GM21381 (cell line): ENCODE data around the gene ZPR1.
"Not testable (repeated sequence)": the region's sequence is repeated elsewhere in the genome, so short reads cannot be mapped to it uniquely, and the experiment has no call there.

ENCODE experiments used
- ATAC-seq: cut with Tn5 transposase; IDR thresholded peaks from one replicate; pipeline ENCODE4 v1.9.1; 2021; ENCODE audit warnings: mild to moderate bottlenecking, moderate library complexity; ENCODE audit not compliant: unreplicated experiment

ZPR1 gene

DNA sequence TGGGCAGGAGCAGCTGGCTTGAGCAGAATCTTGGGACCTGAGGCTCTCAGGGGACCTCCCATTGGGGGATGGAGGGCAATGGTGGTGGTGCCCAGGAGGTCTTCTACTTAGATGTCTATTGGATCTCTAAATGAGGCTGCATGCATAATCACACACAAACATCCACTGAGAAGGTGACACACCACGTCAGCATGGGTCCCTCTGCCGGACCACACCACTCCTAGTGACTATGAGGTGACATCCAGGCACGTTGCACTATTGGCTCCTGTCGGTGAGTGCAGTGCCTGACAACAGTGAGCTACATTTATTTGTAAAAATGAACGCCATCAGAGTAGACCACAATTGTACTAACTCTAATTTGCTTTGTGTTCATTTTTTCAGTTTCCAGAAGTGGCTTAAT lies 37.6 kb upstream of the ZPR1 start:
- ATAC-seq: no peak

DNA sequence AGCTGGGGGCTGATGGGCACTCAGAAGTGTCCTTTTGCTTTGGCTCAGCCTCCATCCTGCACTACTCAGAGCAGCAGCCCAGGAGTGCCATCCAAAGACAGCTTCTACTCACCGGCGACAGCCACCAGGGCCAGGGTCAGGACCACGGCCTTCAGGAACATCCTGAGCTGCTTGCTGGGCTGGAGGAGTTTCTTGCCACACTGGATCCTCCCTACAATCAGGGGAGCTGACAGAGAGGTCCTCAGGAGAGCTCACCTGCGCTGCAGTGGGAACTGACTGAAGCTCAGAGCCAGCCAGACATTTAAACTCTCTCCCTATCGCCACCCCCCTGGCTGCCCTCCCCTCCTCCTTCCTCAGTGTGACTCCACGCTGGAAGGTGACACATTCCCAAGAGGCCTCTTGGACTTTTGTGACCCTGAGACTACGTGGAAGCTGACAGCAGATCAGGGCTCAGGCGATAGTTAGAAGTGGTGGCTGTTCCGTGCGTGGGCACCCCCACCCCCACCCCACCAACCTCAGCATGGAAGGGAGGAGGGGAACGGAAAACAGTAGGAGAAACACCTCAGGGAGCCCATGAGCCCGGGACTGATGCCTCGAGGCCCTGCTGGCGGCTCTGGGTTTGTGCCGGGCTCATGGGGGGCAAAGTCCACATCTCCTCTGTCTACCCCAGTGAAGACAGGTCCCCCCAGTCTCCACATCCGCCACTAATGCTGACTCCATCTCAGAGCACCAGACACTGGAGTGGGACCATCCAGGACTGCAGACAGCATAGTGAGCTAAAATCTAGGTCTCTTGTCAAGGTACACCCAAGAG lies 35.4 kb upstream of the ZPR1 start, which contains the start of gene APOA4:
APOA4 (minus strand) TSS at position 274 of the 813 bp plus-strand sequence; CDS start at position 161, 113 bp downstream.
- no peak for ATAC-seq

DNA sequence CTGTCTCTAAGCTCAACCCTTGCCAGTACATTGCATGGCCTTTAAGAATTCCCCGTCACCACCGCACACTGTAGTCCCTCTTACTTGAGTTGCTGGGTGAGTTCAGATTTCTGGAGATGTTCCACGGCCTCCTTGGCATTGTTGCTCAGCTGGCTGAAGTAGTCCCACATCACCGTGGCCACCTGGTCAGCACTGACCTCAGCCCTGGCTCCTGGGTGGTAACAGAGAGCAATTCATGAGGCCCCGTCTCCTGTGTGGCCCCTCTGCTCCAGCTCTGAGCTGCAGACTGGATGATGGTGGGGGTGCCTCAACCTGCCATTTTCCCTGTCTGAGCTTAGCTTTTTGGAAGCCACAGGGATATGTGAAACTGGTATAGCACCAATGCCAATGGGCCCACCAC lies 34.8 kb upstream of the ZPR1 start:
- ATAC-seq: no peak

DNA sequence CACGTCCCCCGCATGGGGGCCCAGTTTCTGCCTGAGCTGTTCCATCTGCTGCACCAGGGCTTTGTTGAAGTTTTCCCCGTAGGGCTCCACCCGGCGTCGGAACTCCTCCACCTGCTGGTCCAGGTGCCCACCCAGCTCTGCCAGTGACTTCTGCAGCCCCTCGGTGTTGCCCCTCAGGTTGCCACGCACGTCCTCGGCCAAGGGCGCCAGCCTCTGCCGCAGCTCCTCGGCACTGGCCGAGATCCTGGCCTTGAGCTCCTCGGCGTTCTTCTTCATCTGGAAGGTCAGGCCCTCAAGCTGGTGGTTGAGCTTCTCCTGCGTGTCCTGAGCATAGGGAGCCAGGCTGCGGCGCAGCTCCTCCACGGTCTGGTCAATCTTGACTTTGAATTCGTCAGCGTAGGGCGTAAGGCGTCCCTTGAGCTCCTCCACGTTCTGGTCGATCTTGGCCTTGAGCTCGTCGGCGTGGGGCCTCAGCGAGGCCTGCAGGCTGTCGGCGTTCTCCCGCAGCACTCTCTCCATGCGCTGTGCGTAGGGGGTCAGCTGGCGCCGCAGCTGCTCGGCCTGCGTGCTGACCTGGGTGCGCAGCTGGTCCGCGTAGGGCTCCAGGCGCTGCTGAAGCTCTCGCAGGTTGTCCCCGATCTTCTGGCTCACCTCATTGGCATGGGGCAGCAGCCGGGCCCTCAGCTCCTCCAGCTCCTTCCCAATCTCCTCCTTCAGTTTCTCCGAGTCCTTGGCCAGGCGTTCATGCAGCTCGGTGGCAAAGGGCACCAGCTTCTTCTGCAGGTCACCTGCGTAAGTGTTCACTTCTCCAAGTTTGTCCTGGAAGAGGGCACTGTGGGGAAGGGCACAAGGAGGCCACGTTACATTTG lies 33.5 kb upstream of the ZPR1 start:
- ATAC-seq: no peak

DNA sequence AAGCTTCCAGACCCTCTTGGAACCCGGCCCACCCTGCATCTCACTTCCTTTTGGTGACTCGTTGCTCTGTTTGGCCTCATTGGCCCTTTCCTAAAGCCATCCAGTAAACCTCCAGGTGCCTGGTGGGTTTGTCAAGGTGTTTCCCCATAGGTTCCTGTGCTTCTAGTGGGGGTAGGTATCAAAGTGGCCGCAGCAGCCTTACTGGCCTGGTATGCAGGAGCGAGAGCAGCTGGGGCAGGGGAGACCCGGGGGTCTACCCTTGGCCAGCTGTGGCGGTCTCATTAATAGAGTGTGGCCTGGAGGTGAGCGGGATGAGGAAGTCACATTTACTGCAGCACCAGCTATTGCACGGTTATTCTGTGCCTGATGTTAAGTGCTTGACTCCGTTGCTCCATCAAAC lies 31.2 kb upstream of the ZPR1 start:
- ATAC-seq: no peak

DNA sequence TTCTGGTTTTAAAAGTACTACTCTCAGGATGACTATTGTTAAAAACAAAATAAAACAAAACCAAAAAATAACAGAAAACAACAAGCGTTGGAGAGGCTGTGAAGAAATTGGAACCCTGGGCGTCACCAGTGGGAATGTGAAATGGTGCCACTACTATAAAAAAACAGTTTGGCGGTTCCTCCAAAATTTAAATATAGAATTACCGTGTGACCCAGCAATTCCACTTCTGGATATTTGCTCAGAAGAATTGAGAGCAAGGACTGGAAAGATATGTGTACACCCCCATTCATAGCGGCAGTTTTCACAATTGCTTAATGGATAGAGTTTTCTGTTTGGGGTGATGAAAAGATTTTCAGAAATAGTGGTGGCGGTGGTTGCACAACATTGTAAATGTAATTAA lies 26.7 kb upstream of the ZPR1 start:
- no peak for ATAC-seq

DNA sequence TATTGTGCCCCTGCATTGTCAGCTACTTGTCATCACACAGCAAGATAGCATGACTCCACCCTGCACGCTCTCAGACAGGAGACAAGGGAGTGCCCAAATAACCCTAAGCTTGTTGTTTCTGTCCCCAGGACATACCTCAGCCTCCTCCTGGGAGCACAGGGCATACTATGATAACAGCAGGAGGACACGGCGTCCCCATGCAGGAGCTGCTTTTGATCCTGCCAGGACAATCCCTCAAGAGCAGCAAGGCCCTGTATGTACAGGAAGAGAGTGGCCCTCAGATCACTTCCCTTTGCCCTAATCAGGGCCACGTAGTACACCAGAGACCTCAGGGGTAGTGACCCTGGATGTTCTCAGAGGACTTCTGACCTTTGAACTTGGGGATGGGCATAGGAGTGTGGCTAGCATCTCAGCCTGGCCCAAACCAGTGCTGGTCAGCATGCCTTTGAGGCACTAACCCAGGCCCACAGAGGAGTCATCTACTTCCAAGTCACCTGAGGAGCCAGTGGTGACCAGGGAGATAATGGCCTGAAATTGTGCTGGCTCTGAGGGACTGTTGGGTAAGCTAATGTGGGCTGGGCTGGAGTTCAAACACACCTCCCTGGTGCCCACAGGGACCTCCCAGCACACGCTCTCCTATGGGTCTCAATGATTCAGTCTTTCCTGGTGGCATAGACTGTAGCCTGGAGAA lies 26.1 kb upstream of the ZPR1 start:
- ATAC-seq: no peak

DNA sequence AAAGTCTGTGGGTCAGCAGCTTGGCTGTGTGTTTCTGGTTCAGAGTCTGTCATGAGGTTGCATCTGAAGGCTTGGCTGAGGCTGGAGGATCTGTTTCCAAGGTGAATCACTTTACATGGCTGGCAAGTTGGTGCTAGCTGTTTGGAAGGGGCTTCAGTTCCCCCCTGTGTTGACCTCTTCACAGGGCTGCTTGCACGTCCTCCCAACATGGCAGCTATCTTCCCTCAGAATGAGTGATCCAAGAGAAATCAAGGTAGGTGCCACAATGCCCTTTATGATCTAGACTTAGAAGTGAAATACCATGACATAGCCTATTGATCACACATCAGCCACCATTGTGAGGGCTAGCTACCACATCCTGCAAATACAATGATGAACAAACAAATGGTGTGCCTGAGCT lies 25.3 kb upstream of the ZPR1 start:
- no peak for ATAC-seq

DNA sequence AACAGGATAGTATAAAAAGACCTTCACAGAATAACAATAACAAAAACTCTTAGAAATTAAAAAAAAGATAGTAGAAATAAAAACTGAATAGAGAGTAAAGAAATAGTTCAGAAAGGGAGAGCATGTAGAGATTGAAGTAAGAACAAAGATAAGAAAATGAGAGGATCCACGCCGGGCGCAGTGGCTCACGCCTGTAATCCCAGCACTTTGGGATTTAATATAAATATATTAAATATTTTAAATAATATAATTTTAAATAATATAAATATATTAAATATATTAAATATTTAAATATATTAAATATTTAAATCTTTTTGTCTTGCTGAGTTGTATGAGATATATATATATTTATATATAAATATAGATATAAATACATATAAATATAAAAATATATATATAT lies 24.3 kb upstream of the ZPR1 start:
- ATAC-seq: no peak

DNA sequence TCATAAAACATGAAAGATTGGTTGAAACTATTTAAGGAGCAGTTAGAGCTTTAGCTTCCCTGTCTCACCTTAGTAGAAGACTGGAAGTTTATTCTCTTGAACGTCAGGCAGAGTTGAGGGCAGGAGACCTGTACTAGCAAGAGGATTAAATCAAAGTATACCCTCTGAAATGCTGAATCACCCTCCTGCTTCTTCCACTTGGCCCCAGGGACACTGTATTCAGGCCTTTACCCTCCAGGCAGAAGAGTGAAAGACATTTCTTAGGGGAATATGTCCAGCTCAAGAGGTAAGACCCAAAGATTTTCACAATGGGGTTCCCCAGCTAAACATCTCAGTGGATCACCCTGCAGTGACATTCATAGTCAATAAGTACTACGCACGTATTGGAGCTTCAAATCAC lies 23.4 kb upstream of the ZPR1 start:
- ATAC-seq: no peak

DNA sequence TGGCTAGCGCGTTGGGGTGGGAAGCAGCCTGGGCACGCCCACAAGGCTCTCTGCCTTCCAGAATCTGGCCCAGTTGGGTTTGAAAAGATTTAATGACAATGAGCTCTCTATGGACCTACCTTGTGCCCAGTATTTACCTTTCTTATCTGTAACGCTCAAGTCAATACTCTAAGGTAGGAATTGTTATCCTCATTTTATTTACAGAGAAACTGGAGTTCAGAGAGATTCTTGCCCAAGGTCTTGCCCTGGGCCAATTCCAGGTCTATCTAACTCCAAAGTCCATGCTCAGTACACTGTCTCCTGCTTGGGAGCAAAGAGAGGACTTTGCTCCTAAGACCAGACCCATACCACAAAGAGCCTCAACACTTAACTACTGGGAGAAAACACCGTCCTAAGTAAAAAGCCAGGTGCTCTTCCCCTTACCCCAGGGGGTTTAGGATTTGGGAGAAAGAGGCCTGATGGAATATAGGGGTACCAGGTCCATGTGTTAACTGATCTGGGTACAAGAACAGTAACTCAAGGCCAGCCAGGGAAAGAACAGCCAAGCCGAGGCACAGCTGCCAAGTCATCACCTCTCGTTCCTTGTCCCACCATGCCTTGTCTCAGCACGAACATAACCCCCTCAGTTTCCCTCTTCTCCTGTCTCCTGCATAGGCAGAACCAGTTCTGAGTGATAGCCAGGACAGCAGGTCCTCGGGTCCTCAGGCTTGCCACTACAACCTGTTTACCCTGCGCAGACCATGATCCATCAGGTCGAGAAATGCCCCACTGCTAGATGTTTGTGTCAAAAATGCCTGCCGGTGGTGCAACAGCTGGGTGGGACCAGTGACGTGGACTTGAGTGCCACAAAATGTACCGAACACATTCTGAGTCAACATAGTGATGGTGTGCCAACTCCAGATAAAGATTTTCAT lies 20.7 kb upstream of the ZPR1 start:
- no peak for ATAC-seq

DNA sequence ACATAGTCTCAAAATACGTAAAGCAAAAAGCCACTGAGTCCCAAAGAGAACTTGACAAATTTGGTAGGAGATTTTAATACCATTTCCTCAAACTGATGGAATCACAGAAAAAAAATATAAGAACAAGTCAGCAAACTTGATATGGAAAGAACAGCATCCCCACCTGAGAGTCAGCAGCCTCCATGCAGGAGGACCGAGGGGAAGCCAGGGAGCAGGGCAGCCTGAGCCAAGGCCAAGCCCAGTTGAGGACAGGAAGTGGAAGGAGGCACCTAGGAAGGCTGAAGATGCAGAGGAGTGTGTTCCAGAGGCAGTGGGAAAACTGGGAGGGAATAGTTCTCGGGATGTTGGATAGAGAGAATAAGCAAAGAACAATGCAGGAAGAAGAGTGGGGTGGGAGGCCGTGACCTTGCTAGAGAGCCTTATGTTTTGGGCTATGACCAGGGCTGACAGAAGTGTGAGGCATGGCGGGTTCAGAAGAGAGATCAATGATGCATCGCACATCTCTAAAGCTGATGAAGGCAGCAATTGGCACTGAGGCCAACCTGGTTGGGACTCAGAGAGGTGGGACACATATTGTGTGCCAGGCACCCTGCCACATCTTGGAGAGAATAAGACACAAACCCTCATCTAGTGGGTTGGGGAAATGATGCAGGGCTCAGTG lies 19.9 kb upstream of the ZPR1 start:
- no peak for ATAC-seq

DNA sequence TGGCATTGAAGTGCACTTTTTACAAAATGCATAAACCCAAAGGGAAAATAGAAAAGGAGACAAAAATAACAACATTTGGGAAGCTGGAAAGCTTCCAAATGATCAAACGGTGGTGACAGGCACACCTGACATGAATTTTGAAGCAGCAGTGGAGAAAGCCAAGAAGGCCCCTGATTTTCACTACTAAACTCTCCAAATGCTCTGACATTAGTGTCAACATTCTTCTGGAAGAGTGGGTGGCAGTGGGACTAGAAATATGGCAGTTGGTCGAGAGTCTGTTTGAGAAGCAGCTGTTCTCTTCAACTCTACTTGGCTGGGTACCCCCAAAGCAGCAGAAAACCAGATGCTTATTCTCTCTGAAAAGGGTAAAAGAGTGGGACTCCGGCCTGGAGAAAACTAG lies 16.2 kb upstream of the ZPR1 start:
- ATAC-seq: no peak

DNA sequence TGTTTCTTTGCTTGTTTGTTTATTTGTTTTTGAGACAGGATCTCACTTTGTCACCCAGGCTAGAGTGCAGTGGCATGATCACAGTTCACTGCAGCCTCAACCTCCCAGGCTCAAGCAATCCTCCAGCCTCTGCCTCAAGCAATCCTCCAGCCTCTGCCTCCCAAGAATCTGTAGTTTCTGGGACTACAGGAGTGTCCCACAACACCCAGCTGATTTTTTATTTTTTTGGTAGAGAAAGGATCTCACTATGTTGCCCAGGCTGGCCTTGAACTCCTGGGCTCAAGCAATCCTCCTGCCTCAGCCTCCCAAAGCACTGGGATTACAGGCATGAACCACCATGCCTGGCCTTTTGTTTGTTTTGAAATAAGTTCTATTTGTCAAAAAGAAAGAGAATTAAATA lies 13.8 kb upstream of the ZPR1 start:
- ATAC-seq: not testable (repeated sequence)

DNA sequence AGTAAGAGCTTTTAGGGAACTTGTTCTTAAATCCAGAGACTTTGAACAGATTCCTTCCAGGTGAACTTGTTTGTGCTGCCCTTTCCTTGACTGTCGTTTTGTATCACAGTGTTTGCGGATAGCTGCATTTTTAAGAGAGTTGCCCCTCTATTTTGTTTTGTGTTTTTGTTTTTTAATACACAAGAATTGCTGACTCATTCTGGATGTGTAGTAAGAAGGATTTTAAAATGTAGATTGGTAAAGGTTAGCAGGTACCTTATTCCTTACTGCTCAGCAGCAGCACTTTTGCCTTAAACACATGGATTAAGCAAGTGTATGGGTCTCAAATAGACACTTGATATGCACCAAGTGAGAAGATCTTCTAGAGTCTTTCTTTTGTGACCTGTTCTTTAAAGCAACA lies 12.8 kb upstream of the ZPR1 start:
- ATAC-seq: no peak

DNA sequence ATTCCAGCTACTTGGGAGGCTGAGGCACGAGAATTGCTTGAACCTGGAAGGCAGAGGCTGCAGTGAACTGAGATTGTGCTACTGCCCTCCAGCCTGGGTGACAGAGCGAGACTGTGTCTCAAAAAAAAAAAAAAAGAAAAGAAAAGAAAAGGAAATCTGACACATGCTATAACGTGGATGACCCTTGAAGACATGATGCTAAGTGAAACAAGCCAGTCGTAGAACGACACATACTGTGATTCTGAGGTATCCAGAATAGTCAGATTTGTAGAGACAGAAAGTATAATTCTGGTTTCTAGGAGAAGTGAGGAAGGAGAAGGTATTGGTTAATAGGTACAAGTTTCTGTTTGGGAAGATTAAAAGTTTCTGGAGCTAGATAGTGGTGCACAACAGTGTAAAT lies 10.5 kb upstream of the ZPR1 start:
- no peak for ATAC-seq

DNA sequence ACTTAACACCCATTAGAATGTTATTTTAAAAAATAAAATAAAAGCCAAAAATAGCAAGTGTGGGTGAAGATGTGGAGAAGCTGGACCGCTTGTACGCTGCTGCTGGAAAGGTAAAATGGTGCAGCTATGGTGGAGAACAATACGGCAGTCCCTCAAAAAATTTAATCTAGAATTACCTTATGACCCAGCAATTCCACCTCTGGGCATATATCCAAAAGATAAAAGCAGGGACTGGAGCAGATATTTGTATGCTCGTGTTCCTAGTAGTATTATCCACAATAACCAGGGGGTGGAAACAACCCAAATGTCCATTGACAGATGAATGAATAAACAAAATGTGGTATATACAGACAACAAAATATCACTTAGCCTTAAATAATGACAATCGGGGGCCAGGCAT lies 10.0 kb upstream of the ZPR1 start:
- no peak for ATAC-seq

DNA sequence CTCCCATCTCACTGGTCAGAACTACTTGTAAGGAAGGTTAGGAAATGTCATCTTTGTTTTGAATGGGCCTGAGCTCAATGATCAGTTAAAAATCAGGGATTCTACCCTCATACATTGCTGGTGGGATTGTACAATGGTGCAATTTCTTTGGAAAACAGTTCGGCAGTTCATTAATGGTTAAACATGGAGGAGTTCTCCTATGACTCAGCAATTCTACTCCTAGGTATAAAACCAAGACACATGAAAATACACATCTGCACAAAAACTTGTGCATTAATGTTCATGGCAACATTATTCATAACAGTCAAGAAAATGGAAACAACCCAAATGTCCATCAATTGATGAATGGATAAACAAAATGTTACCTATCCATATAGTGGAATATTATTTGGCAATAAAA lies 8.7 kb upstream of the ZPR1 start:
- ATAC-seq: no peak

DNA sequence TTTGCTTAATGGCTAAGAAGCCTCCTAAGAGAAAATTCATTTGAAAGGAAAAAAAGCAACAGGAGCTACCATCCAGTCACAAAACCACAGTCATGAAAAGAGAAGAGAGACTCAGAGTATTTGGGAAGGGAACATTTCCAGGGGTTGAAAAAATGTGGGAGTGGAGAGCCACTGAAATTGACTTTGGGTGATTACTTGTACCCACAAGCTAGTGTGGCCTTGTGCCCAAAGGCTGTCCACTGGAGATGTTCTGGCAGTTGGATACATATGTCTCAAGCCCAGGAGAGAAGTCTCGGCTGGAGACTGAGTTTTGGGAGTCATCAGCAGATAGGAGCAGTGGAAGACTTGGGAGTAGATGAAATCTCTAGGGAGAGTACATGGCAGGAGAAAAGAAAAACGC lies 7.0 kb upstream of the ZPR1 start:
- no peak for ATAC-seq

DNA sequence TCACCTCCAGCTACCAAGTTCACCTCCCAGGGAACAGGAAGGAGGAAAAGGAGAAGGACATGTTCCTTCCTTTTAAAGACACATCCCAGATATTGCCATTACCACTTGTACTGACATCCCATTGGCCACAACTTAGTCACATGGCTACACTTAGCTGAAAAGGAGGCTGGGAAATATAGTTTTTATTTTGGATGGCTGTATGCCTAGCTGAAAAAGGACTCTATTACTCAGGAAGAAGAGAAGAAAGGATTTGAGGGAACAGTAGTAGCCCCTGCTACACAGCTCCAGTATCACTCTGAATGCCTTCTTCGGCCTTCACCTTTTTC lies 5.9 kb upstream of the ZPR1 start:
- no peak for ATAC-seq
